ENCODE data around the gene FBLN7. TPM values are rescaled to one million over a fixed set of nuclear protein-coding genes. Genes with fewer than 3 reads are reported as not detected.
"Not testable (repeated sequence)": the region's sequence is repeated elsewhere in the genome, so short reads cannot be mapped to it uniquely, and the experiment has no call there.

Gene FBLN7
- total and polyA plus RNA-seq, 4 donors = 0.77 to 7.0 (median 1.9) TPM

DNA sequence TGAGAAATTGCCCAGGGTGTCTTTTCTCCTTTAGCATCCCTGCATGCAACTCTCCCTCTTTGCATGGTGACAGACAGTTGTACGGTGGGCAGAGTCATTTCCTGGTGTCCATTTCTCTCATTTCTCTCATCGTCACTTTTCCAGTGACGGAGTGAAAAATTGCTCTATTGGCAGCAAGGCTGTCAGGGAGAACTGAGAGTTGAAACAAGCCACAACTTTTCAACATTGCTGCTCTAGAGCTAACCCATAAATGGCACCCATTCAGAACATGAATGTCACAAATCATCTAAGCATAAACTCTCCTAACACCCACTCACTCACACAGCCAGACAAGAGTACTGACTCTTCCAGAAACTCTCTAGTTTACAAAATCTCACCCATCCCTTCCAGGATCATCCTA lies 61.0 kb downstream of the FBLN7 start:
- DNase-seq = no peak
- peaks cover 0 to 8% (median 6%) of the 10 kb centered on the region in 4 donors for H3K9me3 ChIP-seq (ENCODE audit: control insufficient read depth in 4 of 4, insufficient read depth in 3 of 4, low read length in 3 of 4)
- H3K9ac ChIP-seq (ENCODE audit: insufficient read depth in 1 of 2, low read length in 2 of 2) = no peak overlapping the region
- H3K27ac ChIP-seq (ENCODE audit: low read depth in 1 of 2, low read length in 1 of 2) = no peak overlapping the region
- H3K27me3 ChIP-seq (ENCODE audit: control insufficient read depth in 3 of 3, insufficient read depth in 3 of 3, low read length in 2 of 3) = no peaks in the 10 kb centered on the region
- no peaks in the 10 kb centered on the region for H3K36me3 ChIP-seq (ENCODE audit: control insufficient read depth in 4 of 4, insufficient read depth in 4 of 4, low read length in 4 of 4)
- ATAC-seq (ENCODE audit: insufficient read depth, low FRiP score) = no peak
- H3K4me1 ChIP-seq (ENCODE audit: control insufficient read depth in 5 of 5, insufficient read depth in 5 of 5, low read length in 5 of 5) = no peaks in the 10 kb centered on the region
- no peak overlapping the region for H3K4me3 ChIP-seq
- WGBS, 2 donors = 68 to 85% methylated on average over 3 of the region's 3 CpGs
- TF ChIP-seq, protein P1, sequence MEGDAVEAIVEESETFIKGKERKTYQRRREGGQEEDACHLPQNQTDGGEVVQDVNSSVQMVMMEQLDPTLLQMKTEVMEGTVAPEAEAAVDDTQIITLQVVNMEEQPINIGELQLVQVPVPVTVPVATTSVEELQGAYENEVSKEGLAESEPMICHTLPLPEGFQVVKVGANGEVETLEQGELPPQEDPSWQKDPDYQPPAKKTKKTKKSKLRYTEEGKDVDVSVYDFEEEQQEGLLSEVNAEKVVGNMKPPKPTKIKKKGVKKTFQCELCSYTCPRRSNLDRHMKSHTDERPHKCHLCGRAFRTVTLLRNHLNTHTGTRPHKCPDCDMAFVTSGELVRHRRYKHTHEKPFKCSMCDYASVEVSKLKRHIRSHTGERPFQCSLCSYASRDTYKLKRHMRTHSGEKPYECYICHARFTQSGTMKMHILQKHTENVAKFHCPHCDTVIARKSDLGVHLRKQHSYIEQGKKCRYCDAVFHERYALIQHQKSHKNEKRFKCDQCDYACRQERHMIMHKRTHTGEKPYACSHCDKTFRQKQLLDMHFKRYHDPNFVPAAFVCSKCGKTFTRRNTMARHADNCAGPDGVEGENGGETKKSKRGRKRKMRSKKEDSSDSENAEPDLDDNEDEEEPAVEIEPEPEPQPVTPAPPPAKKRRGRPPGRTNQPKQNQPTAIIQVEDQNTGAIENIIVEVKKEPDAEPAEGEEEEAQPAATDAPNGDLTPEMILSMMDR (IDR thresholded peaks at IDR 0.05; ENCODE audit: control extremely low read depth, extremely low read depth) = no peak

DNA sequence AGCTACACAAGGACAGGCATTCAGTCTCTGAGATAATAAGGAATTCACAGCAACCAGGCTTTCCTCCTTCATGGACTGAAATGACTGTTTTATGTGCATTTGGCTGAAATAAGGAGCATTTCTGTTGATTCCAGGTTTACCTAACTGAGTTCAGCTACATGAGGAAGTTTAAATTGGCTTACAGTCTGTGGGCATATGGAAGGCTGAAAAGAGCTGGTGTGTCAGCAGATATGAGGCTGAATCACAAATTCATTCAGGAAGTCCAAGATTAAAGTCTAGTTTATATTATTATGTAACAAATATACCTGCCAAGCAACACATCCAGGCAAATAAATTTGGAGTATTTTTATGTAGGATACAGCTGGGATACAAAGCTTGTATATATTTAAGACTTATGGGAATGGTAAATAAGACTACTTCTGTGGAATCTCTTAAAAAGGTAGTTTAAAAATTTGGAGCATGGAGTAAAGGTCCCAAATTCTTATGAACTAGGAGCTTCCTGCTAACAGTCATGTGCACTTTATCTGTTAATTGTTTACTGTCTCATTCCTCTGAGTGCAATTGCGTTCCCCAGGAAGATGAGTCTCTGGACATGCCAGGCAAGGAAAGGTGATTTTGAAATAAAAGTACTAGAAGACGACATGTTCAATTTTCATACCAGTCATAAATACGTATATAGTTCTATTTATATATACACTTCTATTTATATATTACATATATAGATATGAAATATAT lies 63.7 kb downstream of the FBLN7 start:
- Histone ChIP-seq H3K4me1 (ENCODE audit: control insufficient read depth in 5 of 5, insufficient read depth in 5 of 5, low read length in 5 of 5) (no peaks in the 10 kb centered on the region), H3K4me3 (no peak overlapping the region), H3K27me3 (ENCODE audit: control insufficient read depth in 3 of 3, insufficient read depth in 3 of 3, low read length in 2 of 3) (no peaks in the 10 kb centered on the region), H3K9ac (ENCODE audit: insufficient read depth in 1 of 2, low read length in 2 of 2) (no peak overlapping the region), H3K27ac (ENCODE audit: low read depth in 1 of 2, low read length in 1 of 2) (no peak overlapping the region), H3K36me3 (ENCODE audit: control insufficient read depth in 4 of 4, insufficient read depth in 4 of 4, low read length in 4 of 4) (no peaks in the 10 kb centered on the region), H3K9me3 (ENCODE audit: control insufficient read depth in 4 of 4, insufficient read depth in 3 of 4, low read length in 3 of 4) (peaks cover 0 to 12% (median 7%) of the 10 kb centered on the region in 4 donors)
- DNase-seq (no peak), ATAC-seq (ENCODE audit: insufficient read depth, low FRiP score) (no peak)
- 85 to 87% methylated on average over 3 of the region's 3 CpGs for WGBS, 2 donors
- TF ChIP-seq, protein P1 (IDR thresholded peaks at IDR 0.05; ENCODE audit: control extremely low read depth, extremely low read depth) = no peak

DNA sequence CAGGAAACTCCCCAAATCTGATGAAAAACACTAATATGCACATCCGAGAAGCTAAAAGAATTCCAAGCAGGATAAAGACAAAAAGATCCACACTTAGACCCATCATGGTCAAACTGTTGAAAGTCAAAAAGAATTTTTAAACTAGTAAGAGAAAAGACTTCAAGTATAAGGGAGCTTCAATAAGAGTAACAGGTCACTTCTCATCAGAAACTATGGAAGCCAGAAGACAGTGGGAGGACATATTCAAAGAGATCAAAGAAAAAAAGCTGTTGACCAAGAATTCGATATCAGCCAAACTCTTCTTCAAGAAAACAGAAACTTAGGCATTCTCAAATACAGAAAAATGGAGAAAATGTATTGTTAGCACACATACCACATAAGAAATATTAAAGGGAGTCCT lies 66.2 kb downstream of the FBLN7 start:
- TF ChIP-seq, protein P1 (IDR thresholded peaks at IDR 0.05; ENCODE audit: control extremely low read depth, extremely low read depth) = no peak
- 95 to 96% methylated on average over 2 of the region's 2 CpGs for WGBS, 2 donors
- H3K36me3 ChIP-seq (ENCODE audit: control insufficient read depth in 4 of 4, insufficient read depth in 4 of 4, low read length in 4 of 4) = no peaks in the 10 kb centered on the region
- H3K4me3 ChIP-seq = no peak overlapping the region
- H3K9me3 ChIP-seq (ENCODE audit: control insufficient read depth in 4 of 4, insufficient read depth in 3 of 4, low read length in 3 of 4) = peaks cover 0 to 12% (median 7%) of the 10 kb centered on the region in 4 donors
- no peak overlapping the region for H3K27ac ChIP-seq (ENCODE audit: low read depth in 1 of 2, low read length in 1 of 2)
- no peak for DNase-seq
- no peaks in the 10 kb centered on the region for H3K27me3 ChIP-seq (ENCODE audit: control insufficient read depth in 3 of 3, insufficient read depth in 3 of 3, low read length in 2 of 3)
- H3K9ac ChIP-seq (ENCODE audit: insufficient read depth in 1 of 2, low read length in 2 of 2) = no peak overlapping the region
- no peaks in the 10 kb centered on the region for H3K4me1 ChIP-seq (ENCODE audit: control insufficient read depth in 5 of 5, insufficient read depth in 5 of 5, low read length in 5 of 5)
- no peak for ATAC-seq (ENCODE audit: insufficient read depth, low FRiP score)

DNA sequence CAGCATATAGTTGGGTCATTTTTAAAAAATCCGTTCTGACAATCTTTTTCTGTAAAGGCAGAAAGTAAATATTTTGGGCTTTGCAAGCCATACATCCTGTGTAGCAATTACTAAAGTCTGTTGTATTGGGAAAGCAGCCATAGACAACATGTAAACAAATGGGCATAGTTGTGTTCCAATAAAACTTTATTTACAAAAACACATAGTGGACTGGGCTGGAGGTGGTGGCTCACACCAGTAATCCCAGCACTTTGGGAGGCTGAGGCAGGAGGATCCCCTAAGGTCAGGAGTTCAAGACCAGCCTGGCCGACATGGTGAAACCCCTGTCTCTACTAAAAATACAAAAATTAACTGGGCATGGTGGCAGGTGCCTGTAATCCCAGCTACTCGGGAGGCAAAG lies 69.7 kb downstream of the FBLN7 start:
- H3K9ac ChIP-seq (ENCODE audit: insufficient read depth in 1 of 2, low read length in 2 of 2) = not testable (repeated sequence)
- peaks cover 0 to 11% (median 4%) of the 10 kb centered on the region in 4 donors for H3K9me3 ChIP-seq (ENCODE audit: control insufficient read depth in 4 of 4, insufficient read depth in 3 of 4, low read length in 3 of 4)

More for the DNA sequence above, 69.7 kb downstream of the FBLN7 start:
- H3K27ac ChIP-seq (ENCODE audit: low read depth in 1 of 2, low read length in 1 of 2); H3K36me3 ChIP-seq (ENCODE audit: control insufficient read depth in 4 of 4, insufficient read depth in 4 of 4, low read length in 4 of 4); ATAC-seq (ENCODE audit: insufficient read depth, low FRiP score); H3K27me3 ChIP-seq (ENCODE audit: control insufficient read depth in 3 of 3, insufficient read depth in 3 of 3, low read length in 2 of 3); H3K4me1 ChIP-seq (ENCODE audit: control insufficient read depth in 5 of 5, insufficient read depth in 5 of 5, low read length in 5 of 5); DNase-seq; H3K4me3 ChIP-seq: not testable (repeated sequence)
- 86 to 95% methylated on average over 3 of the region's 3 CpGs for WGBS, 2 donors
